ENCODE data around the gene DPF3. TPM values are rescaled to one million over a fixed set of nuclear protein-coding genes. Genes with fewer than 3 reads are reported as not detected.

DPF3 gene
- total and polyA plus RNA-seq, 2 of the 13 experiments (the other 11 are each of a cell fraction or from before 2014, with no cell fraction given): 0.09 to 0.60 TPM

DNA sequence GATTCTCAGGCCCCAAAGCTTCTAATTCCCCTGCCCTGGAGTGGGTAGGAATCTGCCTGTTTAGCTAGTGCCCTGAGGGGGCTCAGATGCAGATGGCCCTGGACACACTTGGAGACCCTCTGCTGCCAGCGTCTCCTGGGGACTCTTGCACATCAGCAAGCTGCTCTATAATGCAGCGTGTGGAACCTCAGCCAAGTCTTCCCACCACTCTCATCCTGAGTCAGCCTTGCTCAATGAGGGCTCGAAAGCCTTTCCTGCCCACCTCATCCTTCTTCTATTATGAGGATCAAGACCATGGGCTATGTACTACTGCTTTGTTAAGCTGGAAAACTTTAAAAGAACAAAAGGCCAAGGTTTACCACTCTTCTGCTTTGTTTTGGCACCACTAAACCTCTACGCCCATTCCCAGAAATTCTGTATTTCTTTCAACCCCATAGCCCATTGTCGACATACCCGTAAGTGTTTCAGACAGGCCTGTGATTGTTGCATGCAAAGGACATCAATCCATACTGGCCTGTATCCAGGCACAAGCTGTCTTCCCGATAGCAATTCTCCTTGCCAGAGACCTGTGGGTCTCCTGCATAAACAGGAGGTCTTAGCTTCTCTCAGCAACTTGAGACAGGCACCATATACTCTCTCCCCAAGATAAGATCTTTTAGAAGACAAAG, 246.9 kb downstream of the DPF3 start:
- Histone ChIP-seq H3K4me1 (ENCODE audit: insufficient read depth, low read length) (peaks cover 21% of the 10 kb centered on the region), H3K36me3 (replicated peaks in 1 of 2; ENCODE audit: control insufficient read depth in 1 of 2, insufficient read depth in 2 of 2, low read length in 2 of 2) (no peaks in the 10 kb centered on the region), H3K4me3 (replicated peaks in 1 of 3; ENCODE audit: insufficient read depth in 1 of 3, low read depth in 2 of 3, low read length in 3 of 3) (no peak overlapping the region), H3K27me3 (ENCODE audit: control insufficient read depth in 1 of 2, insufficient read depth in 2 of 2, low read length in 2 of 2) (peaks cover 2 to 6% of the 10 kb centered on the region in 2 experiments; a peak in 1 of 5 replicates), H3K9ac (ENCODE audit: insufficient read depth, low read depth, low read length) (no peak overlapping the region), H2AFZ (ENCODE audit: low read length) (no peak overlapping the region), H3K4me2 (ENCODE audit: low read depth, low read length) (no peak overlapping the region), H3K9me3 (ENCODE audit: low read length) (no peaks in the 10 kb centered on the region), H4K20me1 (ENCODE audit: insufficient read depth, low read length) (no peaks in the 10 kb centered on the region), H3K27ac (ENCODE audit: extremely low read length, insufficient read depth, low read length) (no peak overlapping the region), H3K79me2 (ENCODE audit: insufficient read depth, low read length) (no peaks in the 10 kb centered on the region)
- DNase-seq (ENCODE audit: low spot score) (no peak), FAIRE-seq (no peak), ATAC-seq (no peak)
- ChIA-PET CTCF (ENCODE audit: low intra/inter-chr PET ratio, low total read pairs) (no interaction called here), POLR2A (no interaction called here)
- no TSS peak for BruUV-seq (replicated peaks)
- intact Hi-C loops (cut with micrococcal nuclease; ENCODE audit: unreplicated experiment): no loop called here
- WGBS (ENCODE audit: low lambda C conversion rate): 23% methylated on average over 6 of the region's 7 CpGs
- TF ChIP-seq PPARG (CRISPR knock-in tag; conservative IDR thresholded peaks at IDR 0.05) (no peak), SRSF9 (IDR thresholded peaks at IDR 0.05; ENCODE audit: borderline replicate concordance, insufficient read depth, low read depth, low read length, poor library complexity, severe bottlenecking) (no peak), ZNF143 (CRISPR knock-in tag; IDR thresholded peaks at IDR 0.05) (no peak), MEIS2 (CRISPR knock-in tag; IDR thresholded peaks at IDR 0.05) (no peak), DNMT3B (CRISPR knock-in tag; conservative IDR thresholded peaks at IDR 0.05) (no peak), NRL (CRISPR knock-in tag; IDR thresholded peaks at IDR 0.05; ENCODE audit: borderline replicate concordance) (no peak), HOXA5 (CRISPR knock-in tag; IDR thresholded peaks at IDR 0.05) (no peak), GMEB1 (CRISPR knock-in tag; IDR thresholded peaks at IDR 0.05; ENCODE audit: borderline replicate concordance) (no peak)
- in situ Hi-C loops (cut with HindIII; ENCODE audit: extremely low pct_ligation_motif_present, low pct_unique_long_range_greater_than_20kb): no loop called here
